Measurements from ENCODE around the gene MED15. TPM values are rescaled to one million over a fixed set of nuclear protein-coding genes. Genes with fewer than 3 reads are reported as not detected.

The MED15 gene
- total and polyA plus RNA-seq, 2 of the 8 experiments (the other 6 are each of a cell fraction or from before 2014, with no cell fraction given) = 28.3 to 57.1 TPM

DNA sequence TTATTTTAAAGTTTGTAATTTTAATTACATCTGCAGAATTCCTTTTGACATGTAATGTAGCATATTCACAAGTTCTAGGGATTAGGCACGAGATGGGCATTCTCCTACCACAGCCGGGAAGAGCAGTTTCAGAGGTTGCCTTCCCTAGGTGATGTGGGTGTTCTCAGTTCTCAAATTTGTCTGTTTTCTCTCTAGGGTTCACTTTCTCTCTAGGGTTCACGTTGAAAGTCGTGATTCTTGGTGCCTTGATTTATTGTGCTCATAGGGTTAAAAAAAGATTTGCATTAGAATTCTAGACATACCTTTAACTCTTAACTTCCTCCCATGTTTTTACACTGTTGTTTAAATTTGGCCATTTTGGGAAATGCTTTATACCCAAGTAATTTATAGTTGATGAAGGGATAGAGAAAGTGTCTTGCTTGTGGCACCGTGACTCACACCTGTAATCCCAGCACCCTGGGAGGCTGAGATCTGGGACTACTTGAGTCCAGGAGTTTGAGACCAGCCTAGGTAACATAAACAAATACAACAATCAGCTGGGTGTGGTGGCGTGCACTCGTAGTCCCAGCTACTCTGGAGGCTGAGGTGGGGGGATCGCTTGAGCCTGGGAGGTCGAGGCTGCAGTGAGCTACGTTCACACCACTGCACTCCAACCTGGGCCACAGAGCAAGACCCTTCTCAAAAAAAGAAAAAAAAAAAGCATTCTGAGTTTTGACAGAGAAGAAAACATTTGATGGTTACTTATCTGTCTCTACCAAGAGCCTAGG is 3.6 kb downstream of the MED15 start (continued):
- TF ChIP-seq, protein P1, sequence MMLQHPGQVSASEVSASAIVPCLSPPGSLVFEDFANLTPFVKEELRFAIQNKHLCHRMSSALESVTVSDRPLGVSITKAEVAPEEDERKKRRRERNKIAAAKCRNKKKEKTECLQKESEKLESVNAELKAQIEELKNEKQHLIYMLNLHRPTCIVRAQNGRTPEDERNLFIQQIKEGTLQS (IDR thresholded peaks at IDR 0.05; ENCODE audit: insufficient read depth, low read depth, low read length) = no peak
- TF ChIP-seq GTF2F1 (IDR thresholded peaks at IDR 0.05; ENCODE audit: borderline replicate concordance, low read depth, low read length) (no peak), SRF (IDR thresholded peaks at IDR 0.05; ENCODE audit: low read depth, low read length) (no peak), SIRT6 (IDR thresholded peaks at IDR 0.05; ENCODE audit: low read length) (no peak)

Data from H1 (cell line).